Pulmonary artery endothelial cell (primary cell): ENCODE measurements around the gene C1orf185. TPM values are rescaled to one million over a fixed set of nuclear protein-coding genes. Genes with fewer than 3 reads are reported as not detected.
"Not testable (repeated sequence)": the region's sequence is repeated elsewhere in the genome, so short reads cannot be mapped to it uniquely, and the experiment has no call there.

Experiments used
- DNase-seq: peaks from one replicate; pipeline ENCODE4 v3.0.0-alpha.2; 2011; ENCODE audit warnings: low read depth, low spot score
- total RNA-seq: library from RNA; depleted of rRNA; stranded (reverse); fragments of >200 nt; gene quantifications from 2 replicates; pipeline ENCODE4 v1.2.3, GENCODE V29; 2014

Gene C1orf185
- total RNA-seq, 1 donor from 2014 or later = not detected

DNA sequence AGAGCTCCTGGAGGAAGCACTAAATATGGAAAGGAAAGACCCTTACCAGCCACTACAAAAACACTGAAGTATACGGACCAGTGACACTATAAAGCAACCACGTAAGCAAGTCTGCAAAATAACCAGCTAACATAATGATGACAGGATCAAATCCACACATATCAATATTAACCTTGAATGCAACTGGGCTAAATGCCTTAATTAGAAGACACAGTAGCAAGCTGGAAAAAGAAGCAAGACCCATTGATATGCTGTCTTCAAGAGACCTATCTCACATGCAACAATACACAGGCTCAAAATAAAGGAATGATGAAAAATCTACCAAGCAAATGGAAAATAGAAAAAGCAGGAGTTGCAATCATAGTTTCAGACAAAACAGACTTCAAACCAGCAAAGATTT is 31.0 kb downstream of the C1orf185 start:
- no peak for DNase-seq

DNA sequence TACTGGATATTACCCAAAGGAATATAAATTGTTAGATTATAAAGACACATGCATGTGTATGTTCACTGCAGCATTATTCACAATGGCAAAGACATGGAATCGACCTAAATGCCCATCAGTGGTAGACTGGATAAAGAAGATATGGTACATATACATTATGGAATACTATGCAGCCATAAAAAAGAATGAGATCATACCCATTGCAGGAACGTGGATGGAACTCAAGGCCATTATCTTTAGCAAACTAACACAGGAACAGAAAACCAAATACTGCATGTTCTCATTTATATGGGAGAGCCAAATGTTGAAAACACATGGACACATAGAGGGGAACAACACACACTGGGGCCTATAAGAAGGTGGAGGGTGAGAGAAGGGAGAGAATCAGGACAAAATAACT is 35.7 kb downstream of the C1orf185 start:
- DNase-seq = not testable (repeated sequence)

DNA sequence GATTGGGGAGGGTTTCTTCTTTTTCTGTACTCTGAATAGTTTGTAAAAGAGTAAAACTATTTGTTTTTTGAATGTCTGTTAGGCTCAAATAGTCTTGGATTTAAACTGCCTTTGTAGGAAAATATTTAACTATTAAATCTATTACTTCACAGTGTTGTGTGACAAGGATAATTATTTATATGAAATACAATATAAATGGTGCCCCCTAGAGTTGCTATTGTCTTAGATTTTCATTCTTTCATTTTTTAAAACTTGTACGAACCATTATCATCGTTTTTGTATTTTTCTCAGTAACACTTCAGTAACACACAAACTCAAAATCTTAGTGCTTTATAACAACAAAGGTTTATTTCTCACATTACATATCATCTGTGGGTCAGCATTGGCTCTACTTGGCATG is 37.4 kb downstream of the C1orf185 start:
- no peak for DNase-seq

DNA sequence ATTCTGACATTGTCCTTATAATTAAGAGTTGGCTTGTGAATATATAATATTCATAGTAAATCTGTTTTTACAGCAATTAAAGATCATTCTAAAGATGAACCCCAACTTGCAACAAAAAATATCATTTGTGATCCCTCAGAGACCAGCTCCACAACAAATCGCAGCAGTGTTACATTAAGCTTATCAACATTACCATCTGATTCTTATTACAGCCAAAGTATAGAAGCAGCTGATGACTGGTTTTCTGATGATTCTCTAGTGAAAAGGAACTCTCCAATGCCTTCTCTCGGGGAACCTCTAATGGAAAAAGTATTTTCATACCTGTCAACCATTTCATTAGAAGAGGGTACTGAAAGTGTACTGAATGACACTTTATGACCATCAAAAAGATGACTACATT is 45.4 kb downstream of the C1orf185 start:
- DNase-seq = no peak

DNA sequence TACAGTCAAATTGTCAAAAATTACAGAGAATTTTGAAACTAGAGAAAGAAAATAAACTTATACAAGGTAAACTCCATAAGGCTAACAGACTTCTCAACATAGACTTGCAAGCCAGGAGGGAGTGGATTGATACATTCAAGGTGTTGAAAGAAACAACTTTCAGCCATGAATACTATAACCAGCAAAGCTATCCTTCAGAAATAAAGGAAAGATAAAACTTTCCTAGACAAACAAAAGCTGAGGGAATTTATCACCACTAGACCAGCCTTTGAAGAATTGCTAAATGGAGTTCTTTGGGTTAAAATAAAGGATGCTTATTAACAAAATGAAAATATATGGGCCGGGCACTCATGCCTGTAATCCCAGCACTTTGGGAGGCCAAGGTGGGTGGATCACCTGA is 52.7 kb downstream of the C1orf185 start:
- no peak for DNase-seq

DNA sequence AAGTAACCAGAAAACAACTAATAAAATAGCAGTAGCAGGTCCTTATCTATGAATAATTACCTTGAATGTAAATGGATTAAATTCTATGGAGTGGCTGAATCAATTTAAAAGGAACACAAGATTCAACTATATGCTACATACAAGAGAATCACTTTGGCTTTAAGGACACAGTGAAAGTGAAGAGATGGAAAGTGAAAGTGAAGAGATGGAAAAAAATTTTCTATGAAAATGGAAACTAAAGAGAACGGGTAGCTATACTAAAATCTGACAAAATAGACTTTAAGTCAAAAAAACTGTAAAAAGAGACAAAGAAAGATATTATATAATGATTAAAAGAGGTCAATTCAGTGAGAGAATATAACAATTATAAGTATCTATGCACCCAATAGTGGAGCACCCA is 54.7 kb downstream of the C1orf185 start:
- DNase-seq = no peak

DNA sequence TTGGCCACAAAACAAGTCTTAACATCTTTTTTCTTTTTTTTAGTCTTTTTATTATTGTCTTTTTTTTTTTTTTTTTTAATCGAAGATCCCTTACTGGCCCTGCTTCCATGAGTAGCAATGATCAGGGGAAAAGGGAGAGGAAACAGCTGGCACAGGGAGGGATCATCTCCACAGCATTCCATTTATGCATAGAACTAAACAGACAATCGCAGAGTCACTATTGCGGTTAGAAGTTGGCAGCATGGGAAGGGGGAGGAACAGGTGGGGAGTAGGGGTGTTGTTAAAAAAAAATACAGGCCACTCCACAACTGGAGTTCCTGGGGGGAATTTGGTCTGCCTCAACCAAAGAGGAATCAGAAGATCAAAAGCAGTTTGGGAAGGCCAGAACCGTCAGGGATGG is 55.4 kb downstream of the C1orf185 start:
- no peak for DNase-seq

DNA sequence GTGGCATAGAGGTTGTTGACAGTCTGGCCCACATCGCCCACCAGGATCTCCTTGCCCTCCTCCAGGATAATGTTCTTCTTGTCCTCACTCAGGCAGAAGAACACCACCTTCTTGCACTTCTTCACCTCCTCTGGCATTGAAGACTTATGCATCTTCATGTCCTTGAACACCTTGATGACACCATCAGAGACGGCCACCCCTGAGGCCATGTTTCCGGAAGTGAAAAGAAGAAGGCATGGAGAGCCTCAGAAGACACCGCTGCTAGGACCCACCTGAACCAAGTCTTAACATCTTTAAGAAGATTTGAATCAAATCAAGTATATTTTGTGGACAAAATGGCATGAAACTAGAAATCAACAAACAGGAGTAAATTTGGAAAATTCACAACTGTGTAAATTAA is 56.2 kb downstream of the C1orf185 start:
- no peak for DNase-seq

DNA sequence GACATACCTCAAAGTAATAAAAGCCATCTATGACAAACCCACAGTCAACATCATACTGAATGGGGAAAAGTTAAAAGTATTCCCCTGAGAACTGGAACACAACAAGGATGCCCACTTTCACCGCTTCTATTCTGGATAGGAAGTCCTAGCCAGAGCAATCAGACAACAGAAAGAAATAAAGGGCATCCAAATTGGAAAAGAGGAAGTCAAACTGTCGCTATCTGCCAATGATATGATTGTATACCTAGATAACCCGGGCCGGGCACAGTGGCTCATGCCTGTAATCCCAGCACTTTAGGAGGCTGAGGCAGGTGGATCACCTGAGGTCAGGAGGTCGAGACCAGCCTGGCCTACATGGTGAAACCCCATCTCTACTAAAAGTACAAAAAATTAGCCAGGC is 60.5 kb downstream of the C1orf185 start:
- DNase-seq = not testable (repeated sequence)

DNA sequence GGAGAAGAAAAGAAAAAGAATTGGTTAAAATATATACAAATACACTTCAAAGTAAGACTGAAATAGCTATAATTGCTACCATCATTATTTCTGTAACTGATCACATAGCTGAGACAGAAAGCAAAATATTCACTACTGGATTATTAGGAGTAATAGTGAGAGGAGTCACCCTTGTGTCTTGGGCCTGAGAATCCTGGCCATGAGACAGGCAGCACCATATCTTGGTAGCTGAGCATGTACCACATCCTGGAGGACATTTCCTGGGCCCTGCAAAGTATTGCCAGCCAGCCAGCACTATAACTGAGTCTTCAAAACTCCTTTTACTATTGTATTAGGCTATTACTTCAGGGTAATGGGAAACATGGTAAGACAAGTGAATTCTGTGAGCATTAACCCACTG is 63.5 kb downstream of the C1orf185 start:
- no peak for DNase-seq

DNA sequence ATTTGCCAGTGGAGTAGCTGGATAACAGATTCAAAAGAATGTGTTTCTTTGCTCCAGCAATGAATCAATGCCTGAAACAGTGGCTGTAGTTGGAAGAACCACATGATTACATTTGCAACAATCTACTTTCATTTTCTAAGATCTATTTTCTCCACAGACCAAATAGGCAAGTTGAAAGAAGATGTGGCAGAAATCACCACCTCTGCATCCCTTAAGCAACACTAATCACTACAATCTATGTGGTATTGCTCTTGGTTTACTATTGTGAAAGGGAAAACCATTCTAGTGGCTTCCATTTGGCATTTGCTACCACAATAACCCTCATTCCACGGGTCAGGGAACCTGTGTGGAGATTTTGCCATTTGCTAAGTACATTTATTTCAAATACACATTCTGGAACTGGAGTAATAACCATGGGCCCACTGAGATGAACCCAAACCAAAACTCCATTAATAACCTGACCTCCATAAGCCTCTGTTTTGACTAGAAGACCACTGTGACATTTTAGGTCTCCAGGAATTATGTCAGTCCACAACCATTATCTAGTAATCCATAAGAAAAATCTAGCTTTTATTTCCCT is 66.3 kb downstream of the C1orf185 start:
- DNase-seq = no peak

DNA sequence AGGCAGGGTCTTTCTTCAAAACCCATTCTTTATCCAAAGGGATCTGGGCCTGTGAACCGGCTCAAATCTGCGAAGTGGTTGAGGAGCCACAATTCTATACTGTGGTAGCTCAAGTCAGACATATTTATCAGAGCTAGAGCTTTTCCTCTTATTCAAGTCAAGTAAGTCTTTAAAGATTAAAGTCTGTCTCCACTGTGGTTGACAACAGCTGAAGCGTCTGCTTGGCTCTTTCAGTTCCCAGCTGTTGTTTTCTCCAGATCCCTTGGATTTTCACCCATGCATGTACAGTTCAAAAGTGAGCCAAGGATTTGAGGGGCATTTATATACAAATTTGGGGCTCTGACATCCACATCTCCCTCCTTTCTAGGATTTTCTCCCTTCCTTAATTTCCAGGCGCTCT is 66.9 kb downstream of the C1orf185 start:
- no peak for DNase-seq

DNA sequence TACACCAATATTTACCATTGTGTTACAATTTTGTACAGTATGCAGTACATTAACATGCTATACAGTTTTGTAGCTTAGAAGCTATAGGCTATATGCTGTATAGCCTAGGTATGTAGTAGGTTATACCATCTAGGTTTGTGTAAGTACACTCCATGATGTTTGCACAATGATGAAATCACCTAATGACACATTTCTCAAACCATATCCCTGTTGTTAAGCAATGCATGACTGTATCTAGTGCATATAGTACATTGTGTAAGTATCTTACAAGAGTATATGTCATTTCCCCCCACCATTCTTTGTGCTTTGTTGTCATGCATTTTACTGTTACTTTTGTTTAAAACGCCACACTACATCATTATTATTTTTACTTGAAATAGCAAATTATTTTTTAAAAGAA is 68.3 kb downstream of the C1orf185 start:
- DNase-seq = no peak

DNA sequence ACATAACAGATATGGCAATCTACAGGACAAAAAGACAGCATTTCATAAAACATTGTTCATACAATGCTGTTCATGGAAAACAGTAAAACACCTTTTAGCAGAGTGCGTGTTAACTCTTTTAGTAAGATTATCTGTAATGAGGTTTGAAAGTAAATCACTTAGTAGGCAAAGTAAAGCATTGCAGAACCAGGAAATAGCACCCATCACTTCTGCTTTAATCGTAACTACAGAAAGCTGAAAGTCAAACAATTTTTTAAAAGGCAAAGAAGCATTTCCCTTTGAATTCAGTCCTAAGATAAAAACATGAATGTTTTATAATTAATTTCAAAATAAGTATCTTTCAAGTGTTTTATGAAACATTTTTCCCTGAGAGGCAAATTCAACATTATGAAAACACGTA is 70.8 kb downstream of the C1orf185 start:
- no peak for DNase-seq

DNA sequence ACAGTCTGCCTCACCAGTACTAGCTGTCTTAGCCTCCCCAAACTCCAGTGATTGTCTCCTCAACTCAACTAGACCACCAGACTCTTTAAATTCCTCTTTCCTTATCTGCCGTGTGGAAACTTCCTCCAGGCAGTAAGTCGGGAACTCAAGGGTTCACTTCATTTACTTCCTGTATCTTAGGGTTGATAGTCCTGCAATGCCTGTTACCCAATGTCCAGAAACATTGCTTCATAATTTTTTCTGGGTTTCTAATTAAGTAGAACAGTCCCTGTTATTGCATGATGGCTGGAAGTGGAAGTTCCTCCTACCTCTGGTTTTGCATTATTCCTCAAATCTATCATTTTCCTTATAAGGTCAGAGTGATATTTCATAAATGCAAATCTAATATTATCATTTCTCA is 73.2 kb downstream of the C1orf185 start:
- DNase-seq = no peak

DNA sequence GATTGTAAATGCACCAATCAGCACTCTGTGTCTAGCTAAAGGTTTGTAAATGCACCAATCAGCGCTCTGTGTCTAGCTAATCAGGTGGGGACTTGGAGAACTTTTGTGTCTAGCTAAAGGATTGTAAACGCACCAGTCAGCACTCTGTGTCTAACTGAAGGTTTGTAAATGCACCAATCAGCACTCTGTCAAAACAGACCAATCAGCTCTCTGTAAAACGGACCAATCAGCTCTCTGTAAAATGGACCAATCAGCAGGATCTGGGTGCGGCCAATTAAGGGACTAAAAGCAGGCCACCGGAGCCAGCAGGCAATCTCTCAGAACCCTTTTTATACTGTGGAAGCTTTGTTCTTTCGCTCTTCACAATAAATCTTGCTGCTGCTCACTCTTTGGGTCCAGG is 76.0 kb downstream of the C1orf185 start:
- DNase-seq = not testable (repeated sequence)

DNA sequence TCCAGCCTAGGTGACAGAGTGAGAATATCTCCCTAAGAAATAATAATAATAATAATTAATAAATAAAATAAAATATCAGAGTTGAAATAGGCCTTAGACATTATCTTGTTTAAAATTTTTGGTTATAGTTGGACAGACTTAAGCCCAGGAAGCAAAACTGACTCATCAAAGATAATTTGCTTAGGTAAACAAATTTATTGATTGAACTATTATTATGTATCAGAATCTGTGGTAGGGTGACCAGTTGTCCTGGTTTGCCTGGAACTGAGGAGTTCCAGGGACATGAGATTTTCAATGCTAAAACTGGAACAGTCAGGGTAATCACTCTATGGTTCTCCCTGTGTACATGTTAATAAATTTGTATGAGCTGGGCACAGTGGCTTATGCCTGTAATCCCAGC is 86.2 kb downstream of the C1orf185 start:
- no peak for DNase-seq

DNA sequence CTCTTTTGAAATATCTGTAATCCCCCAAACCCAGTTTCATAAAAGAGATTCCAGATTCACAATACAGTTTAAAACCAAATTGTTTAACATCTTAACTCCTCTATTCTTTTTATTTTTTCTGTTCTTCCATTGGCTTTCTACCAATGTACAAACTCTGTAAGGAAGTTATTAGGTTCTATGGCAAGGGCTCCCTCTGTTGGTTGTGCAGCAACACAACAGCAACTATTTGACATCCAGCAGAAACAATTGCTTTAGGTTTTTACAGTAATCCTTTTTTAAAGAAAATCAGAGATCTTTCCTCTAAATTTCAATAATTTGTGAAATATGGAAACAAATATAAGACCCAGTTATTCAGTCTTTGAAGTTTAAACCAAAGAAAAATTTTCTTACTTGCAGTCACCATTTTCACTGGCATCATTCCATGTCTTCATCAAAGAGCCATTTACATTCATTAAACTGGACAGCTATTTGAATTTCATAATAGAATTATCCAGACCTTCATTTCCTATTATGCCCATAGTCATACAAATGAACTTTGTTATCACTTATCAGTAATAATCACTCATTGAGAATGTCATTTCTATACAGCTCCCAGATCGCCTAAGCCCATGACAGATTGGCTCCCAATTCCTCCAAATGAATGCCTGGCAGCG is 87.5 kb downstream of the C1orf185 start:
- DNase-seq = peak; percentile 47

DNA sequence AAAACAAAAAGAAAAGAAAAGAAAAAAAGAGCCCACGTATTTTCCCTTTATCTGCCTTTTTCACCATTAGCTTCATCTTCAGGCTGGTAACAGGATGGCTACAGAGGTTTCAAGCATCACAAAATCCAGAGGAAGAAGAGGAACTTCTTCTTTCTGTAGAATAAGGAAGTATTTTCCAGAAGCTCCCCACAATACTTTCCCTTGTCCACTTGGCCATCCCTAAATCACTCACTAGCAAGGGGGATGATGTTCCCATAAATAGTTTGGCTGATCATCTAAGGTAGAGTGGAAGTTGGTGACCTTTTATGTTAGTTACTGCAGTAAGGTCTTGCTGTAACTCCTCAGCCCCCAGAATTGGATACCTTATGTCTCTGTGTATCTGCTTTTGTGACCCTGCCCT is 88.9 kb downstream of the C1orf185 start:
- DNase-seq = no peak

DNA sequence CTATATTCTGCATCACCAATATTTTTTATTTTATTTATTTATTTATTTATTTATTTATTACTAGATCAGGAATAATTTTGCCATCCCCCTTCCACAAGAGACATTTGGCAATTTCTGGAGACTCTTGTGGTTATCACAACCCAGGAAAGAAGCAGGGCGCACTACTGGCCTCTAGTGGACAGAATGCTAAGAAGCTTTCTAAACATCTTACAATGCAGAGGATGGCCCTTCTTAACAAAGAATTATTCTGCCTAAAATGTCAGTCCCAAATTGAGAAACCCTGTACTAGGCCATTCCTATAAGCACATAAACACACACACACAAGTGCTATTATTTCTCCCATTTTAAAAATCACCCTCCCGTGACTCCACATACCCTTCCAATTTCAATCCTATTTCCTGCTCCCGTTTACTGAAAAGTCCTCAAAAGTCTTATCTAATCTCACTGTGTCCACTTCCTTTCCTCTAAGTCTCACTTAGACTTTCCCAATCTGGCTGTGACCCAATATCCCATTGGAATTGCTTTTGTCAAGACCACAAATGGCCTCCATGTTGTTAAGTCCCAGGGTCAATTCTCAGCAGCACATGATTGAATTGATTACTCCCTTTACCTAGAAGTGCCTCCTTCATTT is 90.3 kb downstream of the C1orf185 start:
- peak; percentile 37 for DNase-seq

DNA sequence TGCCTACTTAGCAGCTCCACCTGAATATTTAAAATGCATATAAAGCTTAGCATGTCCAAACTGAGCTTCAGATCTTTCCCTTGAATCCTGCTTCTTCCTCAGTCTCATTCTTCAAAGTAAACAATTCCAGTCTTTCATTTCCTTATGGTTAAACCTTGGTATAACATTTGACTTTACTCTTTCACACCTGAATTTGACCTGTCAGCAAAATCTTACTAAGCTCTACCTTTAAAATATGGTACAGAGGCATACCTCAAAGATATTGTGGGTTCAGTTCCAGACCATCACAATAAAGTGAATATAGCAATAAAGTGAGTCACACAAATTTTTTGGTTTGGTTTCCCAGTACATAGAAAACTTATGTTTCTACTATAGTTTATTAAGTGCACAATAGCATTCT is 91.5 kb downstream of the C1orf185 start:
- no peak for DNase-seq
